GM18507 (cell line): Measurements from ENCODE around the gene DTD1.

Experiments
- DNase-seq: peaks from one replicate; pipeline ENCODE4 v3.0.0; 2011; ENCODE audit warnings: low read depth; ENCODE audit not compliant: insufficient read length; ENCODE audit errors: extremely low spot score
- FAIRE-seq: peaks from 2 replicates; lab custom pipeline; 2011; peaks lifted over from hg19 to GRCh38; lab: Jason Lieb, UNC

DTD1 gene

GRCh38 chr20:18613553-18613952 lies 25.7 kb downstream of the DTD1 start:
- no peak for FAIRE-seq

GRCh38 chr20:18614244-18614643 lies 26.4 kb downstream of the DTD1 start:
- DNase-seq = no peak
- no peak for FAIRE-seq

More at GRCh38 chr20:18613553-18613952, 25.7 kb downstream of the DTD1 start:
- DNase-seq = no peak

GRCh38 chr20:18615020-18615650 lies 27.3 kb downstream of the DTD1 start:
- DNase-seq = no peak
- no peak for FAIRE-seq

GRCh38 chr20:18621004-18621403 lies 33.1 kb downstream of the DTD1 start:
- DNase-seq (no peak), FAIRE-seq (no peak)

DNA sequence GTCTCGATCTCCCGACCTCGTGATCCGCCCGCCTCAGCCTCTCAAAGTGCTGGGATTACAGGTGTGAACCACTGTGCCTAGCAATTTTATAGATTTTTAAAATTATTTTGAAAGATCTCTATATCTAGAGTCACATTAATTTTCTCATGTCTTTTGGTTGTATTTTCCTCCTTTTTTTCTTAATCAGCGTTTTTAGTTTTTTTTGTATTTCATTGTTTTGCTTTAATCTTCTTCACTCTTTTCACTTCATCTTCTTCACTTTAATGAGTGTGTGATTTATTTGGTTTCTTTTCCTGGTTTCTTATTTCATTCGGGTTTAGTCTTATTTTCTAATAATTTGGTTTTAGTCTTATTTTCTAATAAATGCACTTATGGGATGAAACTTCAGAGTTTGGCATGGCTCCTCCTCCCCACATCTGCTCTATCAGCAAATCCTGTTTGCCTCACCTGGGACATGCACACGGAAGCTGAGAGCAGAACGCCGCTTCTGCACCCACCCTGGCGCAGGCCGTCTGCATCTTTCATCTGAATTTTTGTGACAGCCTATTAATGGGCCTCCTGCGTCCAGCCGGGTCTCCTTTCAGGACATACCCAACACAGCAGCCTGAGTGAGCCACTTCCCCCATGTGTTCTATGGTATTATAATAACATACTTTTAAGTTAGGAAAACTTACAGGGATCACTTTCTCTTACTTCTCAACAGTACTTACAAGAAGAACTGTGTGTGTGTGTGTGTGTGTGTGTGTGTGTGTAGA lies 35.5 kb downstream of the DTD1 start:
- FAIRE-seq (no peak), DNase-seq (no peak)

DNA sequence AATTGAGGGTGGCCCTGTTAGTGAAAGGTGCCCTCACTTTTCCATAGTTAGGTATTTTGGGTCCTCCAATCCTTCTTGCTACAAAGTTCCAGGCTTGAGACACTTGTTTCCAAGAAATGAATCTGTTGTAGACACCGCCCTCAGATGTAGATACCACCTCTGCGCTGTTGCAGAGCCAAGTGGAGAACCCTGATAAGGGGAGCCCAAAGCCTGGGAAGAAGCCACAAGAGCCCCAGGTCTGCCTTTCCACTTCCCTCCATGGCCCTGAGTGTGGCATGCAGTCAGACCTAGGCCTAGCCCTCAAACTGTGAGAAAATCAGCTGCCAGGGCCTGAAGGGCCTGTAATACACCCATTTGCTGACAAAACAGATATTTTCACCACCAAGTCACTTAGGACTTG lies 37.1 kb downstream of the DTD1 start:
- no peak for DNase-seq

GRCh38 chr20:18625907-18626655 lies 38.2 kb downstream of the DTD1 start:
- FAIRE-seq (no peak), DNase-seq (no peak)

More for the DNA sequence above, 37.1 kb downstream of the DTD1 start:
- no peak for FAIRE-seq

- no peak for FAIRE-seq
- DNase-seq = no peak
Measured at GRCh38 chr20:18628330-18628920, 40.6 kb downstream of the DTD1 start.

- FAIRE-seq = peak; percentile 89
- peak; percentile 39 for DNase-seq
Measured at GRCh38 chr20:18632196-18632789, 44.4 kb downstream of the DTD1 start.

DNA sequence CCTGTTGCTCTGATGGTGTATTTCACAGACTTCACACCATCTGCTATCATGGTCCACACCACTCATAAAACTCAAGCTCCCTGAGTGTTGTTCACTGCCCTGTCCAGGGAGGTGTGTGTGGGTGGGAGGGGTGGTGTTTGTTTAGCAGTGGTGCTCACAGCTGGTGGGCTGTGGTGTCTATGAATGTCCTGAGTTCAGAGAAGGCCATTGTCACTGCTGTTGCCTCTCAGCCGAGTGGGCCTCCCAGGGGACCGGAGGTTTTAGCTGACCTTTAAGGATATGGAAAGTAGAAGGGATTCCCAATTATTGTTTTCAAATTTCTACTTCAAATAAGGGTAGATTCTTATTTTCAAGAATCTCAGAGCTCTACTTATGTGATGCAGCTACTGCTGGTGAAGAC lies 45.6 kb downstream of the DTD1 start:
- no peak for FAIRE-seq
- no peak for DNase-seq

GRCh38 chr20:18634501-18634900 lies 46.6 kb downstream of the DTD1 start:
- no peak for FAIRE-seq

GRCh38 chr20:18635380-18635779 lies 47.5 kb downstream of the DTD1 start:
- DNase-seq (no peak), FAIRE-seq (no peak)

More at GRCh38 chr20:18634501-18634900, 46.6 kb downstream of the DTD1 start:
- no peak for DNase-seq

GRCh38 chr20:18637224-18637623 lies 49.4 kb downstream of the DTD1 start:
- no peak for FAIRE-seq
- no peak for DNase-seq

DNA sequence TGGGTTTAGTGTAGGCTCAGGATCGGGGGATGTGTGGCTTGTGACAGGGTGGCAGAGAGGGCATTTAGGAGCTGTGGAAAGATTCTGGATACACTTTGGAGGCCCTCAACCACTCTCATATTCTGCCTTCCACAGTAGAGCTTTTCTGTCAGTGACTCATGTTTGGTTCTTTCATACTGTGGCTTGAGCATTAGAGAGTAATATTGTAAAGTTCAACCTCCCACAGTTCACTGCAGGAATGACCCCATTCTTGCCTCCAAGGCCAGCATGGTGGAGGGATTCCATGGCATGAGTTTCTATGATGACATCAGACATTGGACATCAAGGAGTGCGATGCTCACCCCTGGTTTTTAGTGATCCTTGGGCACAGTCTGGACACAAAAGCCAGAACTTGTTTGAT lies 50.9 kb downstream of the DTD1 start:
- FAIRE-seq = no peak
- no peak for DNase-seq

DNA sequence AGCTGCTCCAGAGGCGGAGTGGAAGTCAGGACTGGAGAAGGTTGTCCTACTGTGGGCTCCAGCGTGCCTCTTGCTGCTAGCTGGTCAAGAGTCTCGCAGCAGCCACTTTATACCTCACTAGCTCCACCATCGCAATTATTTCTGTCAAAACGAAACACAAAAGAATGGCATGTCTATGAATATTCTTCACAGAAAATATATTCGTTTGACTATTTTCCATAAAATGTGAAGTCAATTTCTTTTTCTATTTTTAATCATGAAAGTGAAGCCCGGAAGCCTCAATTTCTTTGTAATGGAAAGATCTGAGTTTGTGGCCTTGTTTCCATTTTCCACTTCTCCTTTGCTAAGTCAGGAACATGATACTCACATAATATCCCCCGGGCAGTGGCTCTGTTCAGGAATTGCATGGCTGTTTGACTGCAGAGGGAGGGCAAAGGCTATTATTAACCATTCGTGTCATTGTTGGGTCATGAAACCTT lies 51.7 kb downstream of the DTD1 start:
- DNase-seq (no peak), FAIRE-seq (peak; percentile 50)

GRCh38 chr20:18645196-18645745 lies 57.4 kb downstream of the DTD1 start:
- FAIRE-seq (no peak), DNase-seq (no peak)

DNA sequence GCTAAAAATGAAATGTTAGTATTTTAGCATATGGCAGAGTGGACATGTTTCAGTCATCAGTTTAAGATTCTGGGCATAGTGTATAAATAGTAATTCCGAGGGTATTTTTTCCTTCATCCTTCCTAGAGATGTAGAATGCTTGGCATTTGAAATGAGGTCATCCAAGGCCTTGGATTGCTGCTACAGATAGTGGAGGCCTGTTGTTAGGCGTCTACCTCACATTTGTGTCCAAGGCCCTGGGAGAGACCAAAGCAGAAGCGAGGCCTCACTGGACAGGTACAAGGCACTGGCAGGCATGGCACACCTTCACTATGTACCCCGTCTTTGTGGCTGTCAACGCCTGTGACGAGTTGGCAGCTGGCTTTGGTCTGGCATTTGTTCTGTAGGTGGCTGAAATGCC lies 58.0 kb downstream of the DTD1 start:
- FAIRE-seq (no peak), DNase-seq (no peak)

GRCh38 chr20:18647777-18648176 lies 59.9 kb downstream of the DTD1 start:
- FAIRE-seq (no peak), DNase-seq (no peak)

GRCh38 chr20:18650224-18650623 lies 62.4 kb downstream of the DTD1 start:
- DNase-seq (no peak), FAIRE-seq (peak; percentile 18)
